Measurements from ENCODE around the gene ERBB4.

ERBB4 gene

DNA sequence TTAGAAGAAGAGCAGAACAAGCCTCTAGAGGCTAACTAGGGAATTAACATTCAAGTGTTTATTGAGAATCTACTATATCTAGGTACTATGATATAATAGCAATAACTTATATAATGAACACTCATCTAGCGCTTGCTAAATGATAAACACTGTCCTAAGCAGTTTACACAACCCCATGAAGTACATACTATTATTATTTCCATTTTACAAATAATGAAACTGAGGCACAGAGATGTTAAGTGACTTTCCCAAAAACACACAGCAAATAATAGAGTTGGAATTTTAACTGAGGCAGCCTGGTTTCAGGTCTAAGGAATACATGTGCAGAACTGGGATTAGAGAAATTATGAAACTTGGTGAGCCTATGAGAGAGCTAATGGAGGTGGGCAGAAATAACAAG, 1088.8 kb downstream of the ERBB4 start:
- no peak for DNase-seq (ENCODE audit: low read depth)
- H3K4me3 ChIP-seq (ENCODE audit: control insufficient read depth, low read depth, low read length): no peak overlapping the region
- TF ChIP-seq, protein P1, sequence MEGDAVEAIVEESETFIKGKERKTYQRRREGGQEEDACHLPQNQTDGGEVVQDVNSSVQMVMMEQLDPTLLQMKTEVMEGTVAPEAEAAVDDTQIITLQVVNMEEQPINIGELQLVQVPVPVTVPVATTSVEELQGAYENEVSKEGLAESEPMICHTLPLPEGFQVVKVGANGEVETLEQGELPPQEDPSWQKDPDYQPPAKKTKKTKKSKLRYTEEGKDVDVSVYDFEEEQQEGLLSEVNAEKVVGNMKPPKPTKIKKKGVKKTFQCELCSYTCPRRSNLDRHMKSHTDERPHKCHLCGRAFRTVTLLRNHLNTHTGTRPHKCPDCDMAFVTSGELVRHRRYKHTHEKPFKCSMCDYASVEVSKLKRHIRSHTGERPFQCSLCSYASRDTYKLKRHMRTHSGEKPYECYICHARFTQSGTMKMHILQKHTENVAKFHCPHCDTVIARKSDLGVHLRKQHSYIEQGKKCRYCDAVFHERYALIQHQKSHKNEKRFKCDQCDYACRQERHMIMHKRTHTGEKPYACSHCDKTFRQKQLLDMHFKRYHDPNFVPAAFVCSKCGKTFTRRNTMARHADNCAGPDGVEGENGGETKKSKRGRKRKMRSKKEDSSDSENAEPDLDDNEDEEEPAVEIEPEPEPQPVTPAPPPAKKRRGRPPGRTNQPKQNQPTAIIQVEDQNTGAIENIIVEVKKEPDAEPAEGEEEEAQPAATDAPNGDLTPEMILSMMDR (conservative IDR thresholded peaks at IDR 0.05; ENCODE audit: control insufficient read depth, insufficient read depth, low read depth, low read length): no peak

DNA sequence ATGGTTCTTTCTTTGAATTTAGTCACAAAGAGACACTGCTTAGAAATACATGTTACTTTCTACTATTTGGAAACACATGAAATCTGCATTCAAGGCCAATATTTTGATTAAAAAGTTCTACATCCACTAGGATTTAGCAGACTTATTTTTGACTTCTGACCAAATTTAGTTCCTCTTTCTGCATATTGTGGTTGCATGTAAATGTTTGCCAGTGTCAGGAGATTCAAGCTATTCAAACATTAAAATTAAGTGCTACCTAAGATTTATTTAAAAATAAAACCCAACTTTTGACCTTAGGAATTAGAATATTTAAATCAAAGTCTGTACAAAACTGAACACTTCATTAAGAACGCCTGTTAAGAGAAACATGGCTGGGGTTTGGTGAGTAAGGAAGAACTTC, 1091.1 kb downstream of the ERBB4 start:
- DNase-seq (ENCODE audit: low read depth): no peak
- TF ChIP-seq, protein P1 (conservative IDR thresholded peaks at IDR 0.05; ENCODE audit: control insufficient read depth, insufficient read depth, low read depth, low read length): no peak
- H3K4me3 ChIP-seq (ENCODE audit: control insufficient read depth, low read depth, low read length): no peak overlapping the region

DNA sequence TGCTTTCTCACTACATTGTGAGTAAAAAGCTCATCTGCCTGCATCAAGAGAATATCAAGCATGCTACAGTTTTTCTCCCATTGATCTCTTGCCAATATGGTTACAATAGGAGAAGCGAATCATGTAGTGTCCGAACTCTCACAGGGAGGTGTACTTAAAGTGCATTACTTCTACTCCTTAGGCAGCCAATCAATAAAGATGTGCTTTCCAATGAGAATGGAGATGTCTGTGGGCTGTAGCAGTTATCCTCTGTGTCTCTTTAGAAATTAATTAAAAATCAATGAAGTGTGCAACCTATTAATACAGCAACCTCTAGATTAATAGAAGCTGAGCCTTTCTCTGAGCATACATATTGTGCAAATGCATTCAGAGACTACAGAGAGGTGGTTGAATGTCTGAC, 1098.5 kb downstream of the ERBB4 start:
- TF ChIP-seq, protein P1 (conservative IDR thresholded peaks at IDR 0.05; ENCODE audit: control insufficient read depth, insufficient read depth, low read depth, low read length): no peak
- DNase-seq (ENCODE audit: low read depth): no peak
- no peak overlapping the region for H3K4me3 ChIP-seq (ENCODE audit: control insufficient read depth, low read depth, low read length)

DNA sequence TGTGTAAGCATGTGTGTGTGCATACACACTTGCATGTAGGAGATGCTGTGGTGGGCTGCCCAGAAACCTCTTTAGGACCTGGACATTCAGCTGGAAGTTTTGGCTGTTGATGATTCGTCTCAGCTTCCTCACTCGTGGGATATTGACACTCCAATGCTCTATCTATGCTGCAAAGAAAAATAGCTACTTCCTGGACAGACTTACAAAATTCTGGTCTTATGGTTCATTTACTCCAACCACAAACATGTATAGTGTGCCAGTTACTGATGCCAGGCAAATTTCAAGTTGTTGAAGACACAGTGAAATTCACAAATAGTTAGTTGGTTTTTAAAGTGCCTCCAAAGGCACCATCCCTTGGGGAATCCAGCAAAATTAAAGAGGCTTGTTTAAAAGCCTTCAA, 1099.6 kb downstream of the ERBB4 start:
- no peak overlapping the region for H3K4me3 ChIP-seq (ENCODE audit: control insufficient read depth, low read depth, low read length)
- DNase-seq (ENCODE audit: low read depth): no peak
- TF ChIP-seq, protein P1 (conservative IDR thresholded peaks at IDR 0.05; ENCODE audit: control insufficient read depth, insufficient read depth, low read depth, low read length): no peak

DNA sequence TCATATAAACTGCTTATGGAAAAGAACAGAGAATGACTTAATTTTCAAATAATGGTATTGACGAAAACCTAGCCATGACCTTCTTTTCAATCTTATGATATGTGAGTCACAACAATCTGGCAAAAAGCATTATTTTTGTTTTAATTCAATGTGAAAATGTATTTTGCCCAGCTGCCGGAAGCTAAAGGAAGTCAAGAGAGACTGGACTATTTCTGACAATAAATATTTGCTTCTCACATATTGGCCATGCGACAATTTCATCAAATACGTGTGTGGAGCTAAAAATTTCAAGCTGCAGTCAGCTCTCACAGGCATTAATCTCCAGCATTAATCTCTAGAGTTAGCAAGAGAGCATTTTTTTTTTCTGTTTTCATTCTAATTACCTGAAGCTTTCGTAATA, 1101.2 kb downstream of the ERBB4 start:
- no peak for DNase-seq (ENCODE audit: low read depth)
- TF ChIP-seq, protein P1 (conservative IDR thresholded peaks at IDR 0.05; ENCODE audit: control insufficient read depth, insufficient read depth, low read depth, low read length): no peak
- no peak overlapping the region for H3K4me3 ChIP-seq (ENCODE audit: control insufficient read depth, low read depth, low read length)

DNA sequence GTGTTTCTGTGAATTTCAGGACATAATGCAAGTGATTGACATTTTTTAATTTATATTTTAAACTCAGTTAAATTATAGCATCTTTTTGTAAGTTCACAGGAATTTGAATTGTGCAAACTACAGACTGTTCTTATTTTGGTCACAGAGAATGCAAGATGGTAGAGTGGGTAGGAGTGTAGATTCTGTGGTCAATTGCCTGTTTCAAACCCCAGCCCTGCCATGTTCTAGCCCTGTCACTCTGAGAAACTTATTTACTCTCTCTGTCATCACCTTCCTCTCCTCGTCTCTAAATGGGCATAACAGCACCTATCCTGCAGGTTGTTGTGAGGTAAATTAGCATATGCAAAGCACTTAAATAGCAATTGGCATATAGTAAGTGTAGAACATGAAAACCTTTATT, 1102.4 kb downstream of the ERBB4 start:
- DNase-seq (ENCODE audit: low read depth): no peak
- TF ChIP-seq, protein P1 (conservative IDR thresholded peaks at IDR 0.05; ENCODE audit: control insufficient read depth, insufficient read depth, low read depth, low read length): no peak
- no peak overlapping the region for H3K4me3 ChIP-seq (ENCODE audit: control insufficient read depth, low read depth, low read length)

DNA sequence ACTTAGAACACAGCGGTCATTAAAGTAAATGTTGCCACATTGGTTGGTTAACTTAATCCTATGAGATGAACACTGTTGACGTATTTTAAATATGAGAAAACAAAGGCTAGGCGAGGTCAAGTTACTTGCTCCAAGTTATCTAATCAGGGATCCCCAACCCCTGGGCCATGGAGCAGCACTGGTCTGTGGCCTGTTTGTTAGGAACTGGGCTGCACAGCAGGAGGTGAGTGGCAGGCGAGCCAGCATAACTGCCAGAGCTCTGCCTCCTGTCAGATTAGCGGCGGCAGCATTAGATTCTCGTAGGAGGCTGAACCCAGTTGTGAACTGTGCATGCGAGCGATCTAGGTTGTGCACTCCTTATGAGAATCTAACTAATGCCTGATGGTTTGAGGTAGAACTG, 1103.3 kb downstream of the ERBB4 start:
- no peak for DNase-seq (ENCODE audit: low read depth)
- no peak overlapping the region for H3K4me3 ChIP-seq (ENCODE audit: control insufficient read depth, low read depth, low read length)
- TF ChIP-seq, protein P1 (conservative IDR thresholded peaks at IDR 0.05; ENCODE audit: control insufficient read depth, insufficient read depth, low read depth, low read length): no peak
